ENCODE results near the gene NAALADL2. TPM values are rescaled to one million over a fixed set of nuclear protein-coding genes. Genes with fewer than 3 reads are reported as not detected.

NAALADL2 gene
- total RNA-seq, 3 donors from 2014 or later, result 18.4 to 43.9 (median 20.8) TPM

DNA sequence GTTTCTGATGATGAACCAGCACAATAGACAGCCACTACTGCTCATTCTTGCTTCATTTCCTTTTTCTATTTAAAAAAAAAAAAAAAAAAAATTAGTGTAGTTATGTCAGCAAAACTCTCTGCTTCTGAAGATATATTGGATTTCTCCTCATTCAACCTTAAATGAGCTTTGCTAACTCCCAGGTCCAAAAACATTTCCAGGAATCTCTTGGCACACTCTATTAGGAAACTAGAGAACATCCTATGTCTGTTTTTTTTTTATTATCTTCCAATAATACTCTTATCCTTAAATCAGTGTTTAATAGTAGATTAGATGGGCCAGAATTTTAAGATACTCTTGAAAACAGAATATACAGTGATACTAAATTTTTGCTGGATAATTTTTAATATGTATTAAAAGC is 398.0 kb downstream of the NAALADL2 start:
- Histone ChIP-seq H3K4me1 (ENCODE audit: low read depth) (no peaks in the 10 kb centered on the region), H3K4me3 (no peak overlapping the region), H3K36me3 (ENCODE audit: low read depth) (no peaks in the 10 kb centered on the region), H3K9me3 (no peaks in the 10 kb centered on the region)
- intact Hi-C loops (cut with DNase I, micrococcal nuclease), result no loop called here
- ATAC-seq (no peak), DNase-seq (no peak)
- no peak for TF ChIP-seq CTCF (IDR thresholded peaks at IDR 0.05)

- no peak for TF ChIP-seq CTCF (IDR thresholded peaks at IDR 0.05)
- DNase-seq, result no peak
- Histone ChIP-seq H3K4me1 (ENCODE audit: low read depth) (no peaks in the 10 kb centered on the region), H3K9me3 (no peaks in the 10 kb centered on the region), H3K36me3 (ENCODE audit: low read depth) (no peaks in the 10 kb centered on the region), H3K4me3 (no peak overlapping the region)
- intact Hi-C loops (cut with DNase I, micrococcal nuclease), result no loop called here
- ATAC-seq, result no peak
These were observed 399.6 kb downstream of the NAALADL2 start for GRCh38 chr3:175258763-175259162.

DNA sequence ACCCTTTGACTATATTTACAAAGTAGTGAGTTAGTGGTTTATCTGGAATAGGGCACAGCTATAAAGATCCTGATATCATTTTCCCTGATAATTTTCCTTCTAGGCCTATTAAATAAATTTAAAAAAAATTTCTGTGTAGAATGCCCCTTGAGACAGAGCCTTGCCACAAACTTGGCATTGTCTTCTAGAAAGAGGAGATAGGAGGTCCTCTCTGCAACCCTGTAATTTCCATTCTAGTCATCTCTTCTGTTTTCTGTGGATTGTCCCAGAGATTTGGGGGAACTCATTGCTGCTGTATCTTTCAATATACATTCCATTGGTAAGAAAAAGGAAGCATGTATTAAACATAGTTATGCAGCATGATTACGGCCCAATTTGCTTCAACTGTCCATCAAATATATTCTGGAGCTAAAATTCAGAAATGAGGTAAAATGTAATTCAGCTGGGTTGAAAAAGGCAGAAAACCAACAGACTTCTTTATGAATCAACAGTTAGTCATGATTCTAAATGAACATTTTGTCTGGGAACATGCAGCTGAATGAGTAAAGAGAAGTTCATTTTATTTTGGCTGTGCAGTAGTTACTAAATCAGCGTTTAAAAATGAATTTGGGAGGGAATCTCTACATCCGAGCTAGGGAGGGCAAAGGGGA is 401.1 kb downstream of the NAALADL2 start:
- TF ChIP-seq CTCF (IDR thresholded peaks at IDR 0.05), result no peak
- H3K36me3 ChIP-seq (ENCODE audit: low read depth), result no peaks in the 10 kb centered on the region
- H3K4me1 ChIP-seq (ENCODE audit: low read depth), result no peaks in the 10 kb centered on the region
- DNase-seq, result no peak
- ATAC-seq, result no peak
- intact Hi-C loops (cut with DNase I, micrococcal nuclease), result no loop called here
- H3K4me3 ChIP-seq, result no peak overlapping the region
- H3K9me3 ChIP-seq, result no peaks in the 10 kb centered on the region

GRCh38 chr3:175266478-175266877 is 407.3 kb downstream of the NAALADL2 start:
- no peaks in the 10 kb centered on the region for H3K36me3 ChIP-seq (ENCODE audit: low read depth)
- H3K4me3 ChIP-seq, result no peak overlapping the region
- intact Hi-C loops (cut with DNase I, micrococcal nuclease), result no loop called here
- no peaks in the 10 kb centered on the region for H3K9me3 ChIP-seq
- no peak for TF ChIP-seq CTCF (IDR thresholded peaks at IDR 0.05)
- ATAC-seq, result no peak
- DNase-seq, result no peak
- no peaks in the 10 kb centered on the region for H3K4me1 ChIP-seq (ENCODE audit: low read depth)

GRCh38 chr3:175267121-175267531 is 408.0 kb downstream of the NAALADL2 start:
- no peak for ATAC-seq
- TF ChIP-seq CTCF (IDR thresholded peaks at IDR 0.05), result no peak
- H3K4me3 ChIP-seq, result no peak overlapping the region
- no peak for DNase-seq
- H3K36me3 ChIP-seq (ENCODE audit: low read depth), result no peaks in the 10 kb centered on the region
- no peaks in the 10 kb centered on the region for H3K4me1 ChIP-seq (ENCODE audit: low read depth)
- H3K9me3 ChIP-seq, result no peaks in the 10 kb centered on the region
- intact Hi-C loops (cut with DNase I, micrococcal nuclease), result no loop called here

DNA sequence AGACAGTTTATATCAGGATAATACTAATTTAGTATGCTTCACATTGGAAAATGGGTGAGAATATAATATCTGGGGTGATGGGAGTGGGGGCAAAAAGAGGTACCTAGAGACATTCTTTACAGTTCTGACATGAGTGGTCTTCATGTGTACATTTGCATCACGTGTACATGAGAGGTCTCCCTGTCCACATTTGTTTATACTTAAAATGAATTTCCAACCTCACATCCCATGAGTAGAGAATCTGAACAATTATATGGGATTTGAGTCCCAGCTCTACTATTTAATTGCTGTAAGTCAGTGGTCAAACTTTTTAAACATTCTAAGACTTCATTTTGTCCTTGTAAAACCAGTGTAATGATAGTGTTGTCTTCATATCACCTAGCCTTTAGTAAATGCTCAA is 408.4 kb downstream of the NAALADL2 start:
- Histone ChIP-seq H3K36me3 (ENCODE audit: low read depth) (no peaks in the 10 kb centered on the region), H3K4me3 (no peak overlapping the region), H3K4me1 (ENCODE audit: low read depth) (no peaks in the 10 kb centered on the region), H3K9me3 (no peaks in the 10 kb centered on the region)
- ATAC-seq (no peak), DNase-seq (no peak)
- intact Hi-C loops (cut with DNase I, micrococcal nuclease), result no loop called here
- no peak for TF ChIP-seq CTCF (IDR thresholded peaks at IDR 0.05)

All from mucosa of descending colon (tissue), 3 donors.